Subcutaneous abdominal adipose tissue (tissue), 5 donors: ENCODE data around the gene PTK6.
"Not testable (repeated sequence)": the region's sequence is repeated elsewhere in the genome, so short reads cannot be mapped to it uniquely, and the experiment has no call there.

Experiments
- H3K27ac ChIP-seq: one replicate; pipeline ENCODE4 v1.7.0; 2013; ENCODE audit warnings: low read depth, mild to moderate bottlenecking, inconsistent platforms, low read length, moderate library complexity
- H3K27me3 ChIP-seq, 5 donors: one replicate each; pipeline ENCODE4 v1.7.0; 2013; ENCODE audit warnings: low read length in 5 of 5, inconsistent platforms in 1 of 5; ENCODE audit not compliant: control insufficient read depth in 5 of 5, insufficient read depth in 4 of 5
- H3K36me3 ChIP-seq, 5 donors: one replicate each; pipeline ENCODE4 v1.7.0; 2013; ENCODE audit warnings: low read length in 5 of 5; ENCODE audit not compliant: control insufficient read depth in 5 of 5, insufficient read depth in 5 of 5
- H3K4me1 ChIP-seq, 5 donors: one replicate each; pipeline ENCODE4 v1.7.0; 2013; ENCODE audit warnings: low read length in 5 of 5, mild to moderate bottlenecking in 3 of 5, moderate library complexity in 1 of 5; ENCODE audit not compliant: control insufficient read depth in 5 of 5, insufficient read depth in 5 of 5
- H3K4me3 ChIP-seq, 5 donors: one replicate each; pipeline ENCODE4 v1.7.0; 2013; ENCODE audit warnings: low read length in 5 of 5, low read depth in 1 of 5
- H3K9ac ChIP-seq, 5 donors: one replicate each; pipeline ENCODE4 v1.7.0; 2013; ENCODE audit warnings: low read length in 5 of 5, mild to moderate bottlenecking in 4 of 5, moderate library complexity in 3 of 5
- H3K9me3 ChIP-seq, 5 donors: one replicate each; pipeline ENCODE4 v1.7.0; 2013; ENCODE audit warnings: low read length in 5 of 5; ENCODE audit not compliant: control insufficient read depth in 5 of 5
- donor health status: healthy.
- donor health status: healthy.
- donor health status: healthy.
- donor health status: healthy.
- donor health status: healthy.

Gene PTK6

DNA sequence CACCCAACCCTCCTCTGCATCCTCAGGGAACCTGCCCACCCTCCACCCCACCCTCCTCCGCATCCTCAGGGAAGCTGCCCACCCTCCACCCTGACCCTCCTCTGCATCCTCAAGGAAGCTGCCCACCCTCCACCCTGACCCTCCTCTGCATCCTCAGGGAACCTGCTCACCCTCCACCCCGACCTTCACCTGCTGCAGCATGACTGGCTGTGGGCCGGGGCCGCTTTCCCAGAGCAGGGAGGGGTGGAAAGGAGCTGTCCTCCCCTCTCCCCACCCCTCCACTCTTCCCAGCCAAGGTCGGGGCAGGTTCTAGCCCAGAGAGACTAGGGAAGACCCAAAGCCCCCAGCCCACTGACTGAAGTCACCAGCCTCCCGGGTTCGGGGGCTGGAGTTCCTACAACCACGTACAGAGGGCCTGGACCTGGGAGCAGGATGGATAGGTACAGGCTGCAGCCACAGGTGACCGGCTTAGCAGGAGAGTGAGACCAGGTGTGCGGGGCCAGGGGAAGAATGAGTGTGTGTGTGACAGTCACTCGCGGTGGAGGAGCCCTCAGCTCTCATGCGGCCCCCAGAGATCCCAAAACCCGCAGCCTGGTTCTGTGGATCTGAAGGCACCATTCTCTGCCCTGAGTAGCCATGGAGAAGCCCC lies 49.9 kb downstream of the PTK6 start:
- Histone ChIP-seq H3K27ac (no peak overlapping the region), H3K4me1 (peaks cover 0 to 9% (median 0%) of the 10 kb centered on the region in 5 donors), H3K36me3 (no peaks in the 10 kb centered on the region), H3K4me3 (no peak overlapping the region), H3K27me3 (peaks cover 43 to 61% (median 46%) of the 10 kb centered on the region in 5 donors), H3K9ac (no peak overlapping the region), H3K9me3 (peaks cover 0 to 9% (median 6%) of the 10 kb centered on the region in 5 donors)

DNA sequence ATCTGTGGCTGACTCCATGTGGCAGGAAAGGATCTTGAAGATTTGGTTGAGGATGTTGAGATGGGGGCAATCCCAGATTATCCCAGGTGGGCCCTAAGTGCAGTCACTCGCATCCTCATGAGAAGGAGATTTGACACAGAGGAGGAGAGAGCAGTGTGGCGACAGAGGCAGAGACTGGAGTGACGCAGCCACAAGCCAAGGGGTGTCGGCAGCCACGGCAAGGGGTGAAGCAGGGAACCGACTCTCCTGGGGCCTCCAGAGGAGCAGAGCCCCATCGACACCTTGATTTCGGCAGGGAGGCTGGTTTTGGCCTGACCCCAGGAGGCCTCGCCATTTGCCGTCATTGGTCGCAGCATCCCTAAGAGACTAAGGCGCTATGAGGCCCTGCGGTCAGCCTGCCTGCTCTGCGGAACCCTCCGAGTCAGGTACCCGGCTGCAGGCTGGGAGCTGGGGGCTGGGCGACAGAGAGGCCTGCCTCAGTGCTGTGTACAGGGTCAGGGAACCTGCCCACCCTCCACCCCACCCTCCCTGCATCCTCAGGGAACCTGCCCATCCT lies 50.8 kb downstream of the PTK6 start:
- Histone ChIP-seq H3K9ac (no peak overlapping the region), H3K4me3 (no peak overlapping the region), H3K27ac (no peak overlapping the region), H3K9me3 (peaks cover 0 to 9% (median 6%) of the 10 kb centered on the region in 5 donors), H3K4me1 (peaks cover 0 to 9% (median 0%) of the 10 kb centered on the region in 5 donors), H3K36me3 (no peaks in the 10 kb centered on the region), H3K27me3 (peaks cover 43 to 65% (median 55%) of the 10 kb centered on the region in 5 donors)

- no peak overlapping the region for H3K4me3 ChIP-seq
- no peaks in the 10 kb centered on the region for H3K36me3 ChIP-seq
- H3K9ac ChIP-seq: no peak overlapping the region
- H3K4me1 ChIP-seq: peaks cover 0 to 9% (median 0%) of the 10 kb centered on the region in 5 donors
- H3K9me3 ChIP-seq: peaks cover 0 to 9% (median 6%) of the 10 kb centered on the region in 5 donors
- peaks cover 42 to 61% (median 50%) of the 10 kb centered on the region in 5 donors for H3K27me3 ChIP-seq
- H3K27ac ChIP-seq: no peak overlapping the region
Observed at GRCh38 chr20:63484651-63485403, 52.3 kb downstream of the PTK6 start.

DNA sequence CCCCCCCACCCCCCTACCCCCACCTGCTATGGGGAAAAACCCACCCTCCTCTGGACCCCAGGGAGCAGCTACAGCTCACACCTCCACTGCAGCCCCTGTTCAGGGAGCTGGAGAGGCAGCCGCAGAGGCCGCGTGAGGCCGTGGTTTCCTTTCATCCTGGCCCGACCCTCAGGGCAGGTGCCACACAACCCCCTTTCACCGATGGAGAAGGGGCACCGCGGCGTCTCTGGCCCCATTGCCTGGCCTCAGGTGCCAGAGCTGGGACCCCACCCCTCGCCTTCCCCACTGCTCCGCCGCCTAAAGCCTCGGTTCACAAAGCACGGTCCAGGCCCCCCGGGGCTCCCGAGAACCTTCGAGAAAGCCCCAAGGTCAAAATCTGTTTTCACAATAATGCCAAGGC lies 52.9 kb downstream of the PTK6 start:
- H3K4me1 ChIP-seq: peaks cover 0 to 9% (median 0%) of the 10 kb centered on the region in 5 donors

GRCh38 chr20:63483834-63484233 lies 53.3 kb downstream of the PTK6 start:
- Histone ChIP-seq H3K9ac (no peak overlapping the region), H3K9me3 (peaks cover 0 to 9% (median 6%) of the 10 kb centered on the region in 5 donors), H3K4me3 (no peak overlapping the region), H3K36me3 (no peaks in the 10 kb centered on the region), H3K27me3 (peaks cover 44 to 67% (median 57%) of the 10 kb centered on the region in 5 donors), H3K27ac (no peak overlapping the region), H3K4me1 (peaks cover 0 to 9% (median 0%) of the 10 kb centered on the region in 5 donors)

More for the DNA sequence above, 52.9 kb downstream of the PTK6 start:
- H3K4me3 ChIP-seq: no peak overlapping the region
- no peak overlapping the region for H3K27ac ChIP-seq
- no peaks in the 10 kb centered on the region for H3K36me3 ChIP-seq
- H3K27me3 ChIP-seq: peaks cover 45 to 66% (median 55%) of the 10 kb centered on the region in 5 donors
- no peak overlapping the region for H3K9ac ChIP-seq
- H3K9me3 ChIP-seq: peaks cover 0 to 9% (median 6%) of the 10 kb centered on the region in 5 donors

GRCh38 chr20:63482021-63482587 lies 55.1 kb downstream of the PTK6 start:
- Histone ChIP-seq H3K27me3 (peaks cover 34 to 71% (median 57%) of the 10 kb centered on the region in 5 donors), H3K27ac (no peak overlapping the region), H3K9me3 (peaks cover 0 to 9% (median 6%) of the 10 kb centered on the region in 5 donors), H3K4me3 (no peak overlapping the region), H3K36me3 (no peaks in the 10 kb centered on the region), H3K4me1 (peaks cover 0 to 9% (median 0%) of the 10 kb centered on the region in 5 donors), H3K9ac (no peak overlapping the region)

GRCh38 chr20:63481503-63481902 lies 55.7 kb downstream of the PTK6 start:
- H3K27me3 ChIP-seq: peaks cover 34 to 70% (median 60%) of the 10 kb centered on the region in 5 donors
- no peak overlapping the region for H3K27ac ChIP-seq
- H3K4me3 ChIP-seq: no peak overlapping the region
- H3K9ac ChIP-seq: no peak overlapping the region
- H3K4me1 ChIP-seq: peaks cover 0 to 9% (median 0%) of the 10 kb centered on the region in 5 donors
- peaks cover 0 to 7% (median 5%) of the 10 kb centered on the region in 5 donors for H3K9me3 ChIP-seq
- H3K36me3 ChIP-seq: no peaks in the 10 kb centered on the region

GRCh38 chr20:63479695-63480419 lies 57.3 kb downstream of the PTK6 start:
- not testable (repeated sequence) for H3K27ac ChIP-seq, H3K9me3 ChIP-seq, H3K4me1 ChIP-seq, H3K9ac ChIP-seq, H3K36me3 ChIP-seq, H3K4me3 ChIP-seq
- peaks cover 29 to 73% (median 61%) of the 10 kb centered on the region in 5 donors for H3K27me3 ChIP-seq
